Measurements from ENCODE around the gene AMT.

The AMT gene

DNA sequence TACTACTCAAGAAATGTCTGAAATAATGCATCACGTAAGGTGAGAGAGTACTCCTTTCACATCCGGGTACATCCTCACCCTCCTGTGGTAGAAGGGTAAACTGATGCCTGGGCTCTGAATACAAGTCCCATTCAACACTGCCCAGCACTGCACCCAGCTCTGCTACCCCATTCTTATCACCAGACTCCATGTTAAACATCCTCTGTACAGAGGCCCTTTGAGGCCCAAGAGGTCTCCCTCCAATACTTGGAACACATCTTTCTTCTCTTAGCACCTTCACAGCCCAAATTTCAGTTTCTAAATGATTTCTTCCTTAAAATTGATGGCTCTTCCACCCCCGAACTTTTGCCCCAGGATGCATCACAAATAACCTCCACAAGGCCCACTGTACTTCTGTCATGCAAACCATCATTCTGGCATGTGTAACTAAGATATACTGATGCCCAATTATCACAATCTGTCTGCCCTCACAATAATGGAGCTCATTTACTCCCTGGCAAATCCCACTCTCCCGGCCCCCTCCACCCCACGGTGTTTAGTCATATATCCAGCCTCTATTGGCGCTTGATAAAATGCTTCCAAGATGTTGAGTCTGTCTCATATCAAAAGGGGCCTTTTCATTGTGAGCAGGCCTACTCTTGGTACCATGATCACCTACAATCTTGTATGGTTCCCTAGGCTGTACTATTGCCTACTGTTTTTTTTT lies 51.5 kb downstream of the AMT start:
- ChIA-PET CTCF (interaction anchor here (1.3 kb wide), 1 partner anchor 51 kb away, joined by 3 read pairs; no protein-coding TSS in a partner anchor), POLR2A (interaction anchor here (0.5 to 1.3 kb wide), 2 partner anchors 38 to 41 kb away, joined by 3 read pairs; partner anchors contain the start of gene RHOA)
- DNase-seq (ENCODE audit: low read depth, low spot score): no peak
- TF ChIP-seq, protein P1, sequence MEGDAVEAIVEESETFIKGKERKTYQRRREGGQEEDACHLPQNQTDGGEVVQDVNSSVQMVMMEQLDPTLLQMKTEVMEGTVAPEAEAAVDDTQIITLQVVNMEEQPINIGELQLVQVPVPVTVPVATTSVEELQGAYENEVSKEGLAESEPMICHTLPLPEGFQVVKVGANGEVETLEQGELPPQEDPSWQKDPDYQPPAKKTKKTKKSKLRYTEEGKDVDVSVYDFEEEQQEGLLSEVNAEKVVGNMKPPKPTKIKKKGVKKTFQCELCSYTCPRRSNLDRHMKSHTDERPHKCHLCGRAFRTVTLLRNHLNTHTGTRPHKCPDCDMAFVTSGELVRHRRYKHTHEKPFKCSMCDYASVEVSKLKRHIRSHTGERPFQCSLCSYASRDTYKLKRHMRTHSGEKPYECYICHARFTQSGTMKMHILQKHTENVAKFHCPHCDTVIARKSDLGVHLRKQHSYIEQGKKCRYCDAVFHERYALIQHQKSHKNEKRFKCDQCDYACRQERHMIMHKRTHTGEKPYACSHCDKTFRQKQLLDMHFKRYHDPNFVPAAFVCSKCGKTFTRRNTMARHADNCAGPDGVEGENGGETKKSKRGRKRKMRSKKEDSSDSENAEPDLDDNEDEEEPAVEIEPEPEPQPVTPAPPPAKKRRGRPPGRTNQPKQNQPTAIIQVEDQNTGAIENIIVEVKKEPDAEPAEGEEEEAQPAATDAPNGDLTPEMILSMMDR (IDR thresholded peaks at IDR 0.05; ENCODE audit: insufficient read depth, low read length, missing control alignments): no peak
- no peak overlapping the region for H3K4me3 ChIP-seq (ENCODE audit: low read depth, low read length)

All from AG04449 (cell line).